GM13977 (cell line): ENCODE data around the gene SNRPF.

Source experiments
- DNase-seq: peaks from one replicate; pipeline ENCODE4 v3.0.0; 2012; ENCODE audit warnings: low spot score
- in situ Hi-C: fragments of 300-500 bp; cut with MboI; formaldehyde crosslinking; loops from one replicate; pipeline ENCODE4 v1.12.0; 2022; ENCODE audit warnings: low sequenced_read_pairs, low pct_unique_long_range_greater_than_20kb, mixed read lengths, inconsistent platforms; ENCODE audit not compliant: unreplicated experiment
- TF ChIP-seq, protein P1 (sequence below): IDR thresholded peaks from 2 replicates; pipeline ENCODE4 v1.5.1; 2012; ENCODE audit warnings: mild to moderate bottlenecking, control low read depth; ENCODE audit not compliant: insufficient read depth; ENCODE audit errors: extremely low read depth, missing control alignments

SNRPF gene

DNA sequence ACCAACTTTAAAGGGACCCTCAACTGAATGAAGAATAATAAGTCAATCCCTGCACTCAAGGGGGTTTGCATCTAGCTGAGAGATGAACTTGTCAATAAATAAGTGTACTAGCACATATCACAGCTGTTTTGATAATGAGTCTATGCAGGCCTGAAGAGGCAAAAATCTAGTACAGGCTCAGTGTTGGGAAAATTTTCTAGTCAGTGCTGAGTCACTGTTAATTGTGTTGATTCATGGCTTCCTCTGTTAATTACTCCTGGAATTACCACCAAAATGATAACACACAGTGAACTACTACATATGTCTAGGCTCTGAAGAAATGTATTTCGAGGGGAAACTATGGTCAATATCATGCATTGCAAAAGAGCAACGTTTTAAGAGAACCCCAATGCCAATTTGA, 18.9 kb downstream of the SNRPF start:
- DNase-seq, result no peak
- in situ Hi-C loops, result no loop called here
- TF ChIP-seq, protein P1, sequence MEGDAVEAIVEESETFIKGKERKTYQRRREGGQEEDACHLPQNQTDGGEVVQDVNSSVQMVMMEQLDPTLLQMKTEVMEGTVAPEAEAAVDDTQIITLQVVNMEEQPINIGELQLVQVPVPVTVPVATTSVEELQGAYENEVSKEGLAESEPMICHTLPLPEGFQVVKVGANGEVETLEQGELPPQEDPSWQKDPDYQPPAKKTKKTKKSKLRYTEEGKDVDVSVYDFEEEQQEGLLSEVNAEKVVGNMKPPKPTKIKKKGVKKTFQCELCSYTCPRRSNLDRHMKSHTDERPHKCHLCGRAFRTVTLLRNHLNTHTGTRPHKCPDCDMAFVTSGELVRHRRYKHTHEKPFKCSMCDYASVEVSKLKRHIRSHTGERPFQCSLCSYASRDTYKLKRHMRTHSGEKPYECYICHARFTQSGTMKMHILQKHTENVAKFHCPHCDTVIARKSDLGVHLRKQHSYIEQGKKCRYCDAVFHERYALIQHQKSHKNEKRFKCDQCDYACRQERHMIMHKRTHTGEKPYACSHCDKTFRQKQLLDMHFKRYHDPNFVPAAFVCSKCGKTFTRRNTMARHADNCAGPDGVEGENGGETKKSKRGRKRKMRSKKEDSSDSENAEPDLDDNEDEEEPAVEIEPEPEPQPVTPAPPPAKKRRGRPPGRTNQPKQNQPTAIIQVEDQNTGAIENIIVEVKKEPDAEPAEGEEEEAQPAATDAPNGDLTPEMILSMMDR, result no peak

DNA sequence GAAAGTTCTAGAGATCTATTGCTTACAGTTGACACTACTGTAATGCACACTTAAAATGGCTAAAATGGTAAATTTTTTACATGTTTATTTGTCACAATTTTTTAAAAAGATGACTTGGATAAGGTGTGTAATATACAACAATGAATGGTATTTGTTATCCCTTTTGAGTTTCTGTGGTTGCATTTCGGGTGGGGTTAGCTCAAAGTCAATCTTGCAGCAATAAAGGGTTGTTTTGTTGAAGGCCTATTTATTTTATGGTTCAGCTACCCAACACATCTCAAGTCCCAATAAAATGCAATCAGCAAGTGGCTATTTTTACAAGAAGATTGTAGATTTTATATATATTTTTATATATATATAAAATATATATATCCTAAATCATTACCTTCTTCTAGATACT, 22.1 kb downstream of the SNRPF start:
- no peak for DNase-seq
- TF ChIP-seq, protein P1, result no peak
- in situ Hi-C loops, result no loop called here

DNA sequence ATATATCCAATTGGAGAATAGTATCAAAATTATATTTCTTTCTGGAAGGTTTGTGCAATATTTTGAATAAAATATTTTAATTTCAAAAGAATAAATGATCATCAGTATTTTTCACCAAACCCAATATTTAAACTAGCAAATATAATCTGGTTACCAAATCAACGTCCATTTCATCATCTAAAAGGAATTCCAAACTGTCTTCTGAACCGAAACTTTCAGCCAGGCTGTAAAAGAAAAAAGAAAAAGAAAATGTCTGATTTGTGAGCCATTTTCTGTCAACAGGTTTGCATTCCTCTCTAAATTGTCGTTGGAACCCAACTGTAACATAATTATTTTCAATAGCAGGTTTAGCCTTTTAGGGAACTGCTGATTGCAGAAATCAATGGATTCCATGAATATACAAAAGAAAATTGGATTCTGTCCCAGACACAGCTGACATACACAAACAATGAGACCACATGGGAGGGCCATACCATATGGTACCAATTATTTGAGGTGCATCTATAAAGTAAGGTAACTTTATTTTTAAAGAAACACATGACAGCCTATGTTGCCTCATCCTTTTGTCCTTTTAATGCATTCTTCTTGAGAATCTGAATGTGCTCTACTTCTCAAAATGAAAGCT, 22.7 kb downstream of the SNRPF start:
- TF ChIP-seq, protein P1, result no peak
- in situ Hi-C loops, result no loop called here
- DNase-seq, result no peak

DNA sequence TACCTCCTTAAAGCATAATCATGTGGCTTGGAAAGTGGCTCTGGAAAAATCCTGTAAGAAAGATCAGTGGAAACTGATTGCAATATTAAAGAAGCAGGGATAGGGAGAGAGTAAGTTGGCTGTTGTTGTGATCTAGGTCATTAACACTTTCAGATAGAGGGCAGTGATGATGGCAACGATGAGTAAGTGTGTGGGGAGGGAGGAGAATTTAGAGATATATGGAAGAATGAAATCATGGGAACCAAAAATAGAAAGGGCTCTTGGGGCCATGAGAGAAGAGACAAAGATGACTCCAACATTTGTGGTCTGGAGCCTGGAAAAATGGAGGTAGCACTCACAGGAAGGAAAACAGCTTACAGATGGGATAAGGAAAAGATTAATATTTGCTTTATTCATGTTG, 23.3 kb downstream of the SNRPF start:
- TF ChIP-seq, protein P1, result no peak
- in situ Hi-C loops, result no loop called here
- DNase-seq, result no peak

DNA sequence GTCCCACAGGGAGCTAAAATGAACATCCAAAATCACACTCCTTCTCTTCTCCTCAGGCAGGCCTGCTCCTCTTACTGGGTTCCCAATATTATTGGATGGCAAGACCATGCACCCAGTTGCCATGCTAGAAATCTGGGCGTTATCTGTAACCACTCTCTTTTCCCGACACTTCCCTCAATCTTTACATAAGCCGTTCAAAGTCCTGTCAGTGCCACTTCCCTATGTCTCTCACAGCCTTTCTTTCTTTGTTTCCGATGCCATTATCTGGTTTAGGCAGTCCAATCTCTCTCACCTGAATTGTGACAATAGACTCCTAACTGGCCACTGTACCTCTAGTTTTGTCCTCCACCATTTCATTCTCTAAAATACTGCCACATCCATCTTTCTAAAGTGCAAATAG, 24.1 kb downstream of the SNRPF start:
- TF ChIP-seq, protein P1, result no peak
- no peak for DNase-seq
- in situ Hi-C loops, result no loop called here

DNA sequence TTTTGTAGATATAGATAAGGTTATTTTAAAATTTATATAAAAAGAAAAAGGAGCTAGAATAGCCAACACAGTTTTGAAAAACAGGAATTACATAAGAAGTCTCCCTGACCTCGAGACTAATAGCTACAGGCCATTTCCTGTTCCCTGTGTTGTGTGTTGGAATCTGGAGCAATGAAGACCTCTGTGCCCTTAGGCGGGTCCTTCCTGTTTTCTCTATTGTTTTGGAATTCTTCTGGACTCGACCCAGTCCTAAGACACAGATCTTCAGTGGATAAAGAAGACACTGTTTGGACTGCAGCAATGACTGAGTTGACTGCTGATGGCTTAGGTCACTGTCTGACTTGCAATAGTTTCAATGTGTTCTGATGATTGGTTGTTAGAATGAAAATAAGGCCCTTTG, 26.2 kb downstream of the SNRPF start:
- TF ChIP-seq, protein P1, result no peak
- no peak for DNase-seq
- in situ Hi-C loops, result no loop called here

DNA sequence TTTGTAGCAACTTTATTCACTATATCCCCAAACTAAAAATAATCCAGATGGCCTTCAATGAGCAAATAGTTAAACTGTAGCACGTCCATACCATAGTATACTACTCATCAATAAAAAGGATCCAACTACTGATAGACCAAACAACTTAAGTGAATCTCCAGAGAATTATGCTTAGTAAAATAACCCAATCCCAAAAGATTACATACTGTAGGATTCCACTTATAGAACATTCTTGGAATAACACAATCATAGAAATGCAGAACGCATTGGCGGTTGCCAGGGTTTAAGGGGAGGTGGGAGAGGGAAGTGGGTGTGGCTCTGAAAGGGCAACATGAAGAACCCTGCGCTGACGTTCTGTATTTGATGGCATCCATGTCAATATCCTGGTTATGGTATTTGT, 28.6 kb downstream of the SNRPF start:
- in situ Hi-C loops, result no loop called here
- TF ChIP-seq, protein P1, result no peak

More for the DNA sequence above, 28.6 kb downstream of the SNRPF start:
- no peak for DNase-seq
